ENCODE results near the gene ODAD2. TPM values are rescaled to one million over a fixed set of nuclear protein-coding genes. Genes with fewer than 3 reads are reported as not detected.

The ODAD2 gene
- total and polyA plus RNA-seq, 2 of the 8 experiments (the other 6 are each of a cell fraction or from before 2014, with no cell fraction given), result 0.95 to 4.3 TPM

DNA sequence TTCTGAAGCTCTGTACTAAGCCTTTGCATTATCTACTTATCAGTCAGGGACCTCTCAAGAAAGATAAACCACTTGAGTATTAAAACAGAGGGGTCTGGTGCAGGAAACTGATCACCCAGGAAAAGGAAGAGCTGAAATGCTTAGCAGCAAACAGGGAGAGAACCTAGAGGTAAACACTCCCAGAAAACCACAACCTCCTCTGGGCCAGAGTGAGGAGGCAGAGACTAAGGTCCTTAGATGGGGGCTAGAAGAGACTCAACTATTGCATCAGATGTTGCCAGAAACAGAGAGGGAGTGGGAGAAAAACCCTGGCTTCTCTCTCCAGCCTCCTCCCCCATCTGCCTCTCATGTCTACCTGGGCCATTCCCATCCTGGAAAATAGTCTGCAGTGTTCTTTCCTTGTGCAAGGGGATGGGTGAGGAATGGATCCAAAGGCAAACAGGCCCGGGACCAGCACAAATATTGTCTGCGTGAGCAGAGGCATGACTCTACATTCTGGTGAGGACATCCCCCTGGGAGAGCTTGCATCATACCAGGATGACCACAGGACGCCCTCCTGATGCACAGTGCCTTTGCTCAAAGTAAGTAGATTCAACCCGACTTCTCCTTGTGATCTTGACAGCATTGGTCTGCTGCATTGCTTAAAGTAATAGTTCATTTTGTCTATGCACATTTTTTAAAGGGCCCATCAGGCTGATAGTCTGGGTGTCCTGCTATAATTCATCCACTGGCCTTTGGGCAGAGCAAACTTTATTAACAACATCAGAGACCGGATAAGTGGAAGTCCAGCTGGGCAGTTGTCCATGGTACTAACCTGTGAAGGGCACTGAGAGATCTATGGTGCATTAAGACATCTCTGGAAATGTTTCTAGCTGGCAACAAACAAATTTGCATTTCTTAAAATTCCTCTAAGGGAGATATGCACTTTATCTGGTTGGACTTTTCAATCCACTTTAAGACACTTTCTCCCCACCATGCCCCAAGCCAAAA is 22.4 kb upstream of the ODAD2 start:
- TF ChIP-seq, protein P1, sequence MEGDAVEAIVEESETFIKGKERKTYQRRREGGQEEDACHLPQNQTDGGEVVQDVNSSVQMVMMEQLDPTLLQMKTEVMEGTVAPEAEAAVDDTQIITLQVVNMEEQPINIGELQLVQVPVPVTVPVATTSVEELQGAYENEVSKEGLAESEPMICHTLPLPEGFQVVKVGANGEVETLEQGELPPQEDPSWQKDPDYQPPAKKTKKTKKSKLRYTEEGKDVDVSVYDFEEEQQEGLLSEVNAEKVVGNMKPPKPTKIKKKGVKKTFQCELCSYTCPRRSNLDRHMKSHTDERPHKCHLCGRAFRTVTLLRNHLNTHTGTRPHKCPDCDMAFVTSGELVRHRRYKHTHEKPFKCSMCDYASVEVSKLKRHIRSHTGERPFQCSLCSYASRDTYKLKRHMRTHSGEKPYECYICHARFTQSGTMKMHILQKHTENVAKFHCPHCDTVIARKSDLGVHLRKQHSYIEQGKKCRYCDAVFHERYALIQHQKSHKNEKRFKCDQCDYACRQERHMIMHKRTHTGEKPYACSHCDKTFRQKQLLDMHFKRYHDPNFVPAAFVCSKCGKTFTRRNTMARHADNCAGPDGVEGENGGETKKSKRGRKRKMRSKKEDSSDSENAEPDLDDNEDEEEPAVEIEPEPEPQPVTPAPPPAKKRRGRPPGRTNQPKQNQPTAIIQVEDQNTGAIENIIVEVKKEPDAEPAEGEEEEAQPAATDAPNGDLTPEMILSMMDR (IDR thresholded peaks at IDR 0.05; ENCODE audit: control extremely low read depth in 1 of 3, insufficient read depth in 1 of 3, low read depth in 1 of 3, low read length in 3 of 3), result no peak
- TF ChIP-seq RNF2 (IDR thresholded peaks at IDR 0.05; ENCODE audit: borderline replicate concordance, low read depth, low read length, missing control alignments, poor library complexity, severe bottlenecking) (no peak), CTBP2 (IDR thresholded peaks at IDR 0.05; ENCODE audit: borderline replicate concordance, insufficient read depth, insufficient read length, low read length) (no peak), SRF (IDR thresholded peaks at IDR 0.05; ENCODE audit: low read depth, low read length) (no peak), POLR2AphosphoS5 (IDR thresholded peaks at IDR 0.05; ENCODE audit: low read depth, low read length) (no peak)
- Histone ChIP-seq H2BK120ac (replicated peaks; ENCODE audit: low read depth, low read length) (no peak overlapping the region), H3K18ac (ENCODE audit: extremely low read depth, low read length) (no peak overlapping the region), H3K27ac (ENCODE audit: low read depth, low read length) (no peak overlapping the region), H3K4me3 (ENCODE audit: extremely low read depth in 1 of 4, insufficient read depth in 2 of 4, low read depth in 3 of 4, low read length in 4 of 4) (no peak overlapping the region), H2BK20ac (ENCODE audit: low read length) (no peak overlapping the region), H3K23me2 (ENCODE audit: low read depth, low read length) (no peaks in the 10 kb centered on the region), H4K8ac (ENCODE audit: extremely low read depth, insufficient read depth, low read length) (no peak overlapping the region), H3K56ac (replicated peaks; ENCODE audit: insufficient read length, low read depth, low read length) (no peak overlapping the region), H2AK5ac (ENCODE audit: low read depth, low read length) (no peak overlapping the region), H2AFZ (ENCODE audit: low read length) (no peak overlapping the region), H3K36me3 (ENCODE audit: control insufficient read depth in 2 of 4, insufficient read depth in 4 of 4, low read length in 3 of 4) (no peaks in the 10 kb centered on the region), H2BK15ac (ENCODE audit: low read length) (no peak overlapping the region), H3K14ac (ENCODE audit: insufficient read length) (no peak overlapping the region), H3K27me3 (replicated peaks in 1 of 4; ENCODE audit: control insufficient read depth in 3 of 4, extremely low read depth in 1 of 4, insufficient read depth in 3 of 4, low read length in 3 of 4) (no peaks in the 10 kb centered on the region), H4K20me1 (replicated peaks in 1 of 2; ENCODE audit: control insufficient read depth in 1 of 2, insufficient read depth in 2 of 2, low read length in 2 of 2) (no peaks in the 10 kb centered on the region), H3K9me3 (ENCODE audit: insufficient read depth in 2 of 2, low read depth in 1 of 2, low read length in 1 of 2) (no peaks in the 10 kb centered on the region), H3K4me1 (replicated peaks in 1 of 4; ENCODE audit: control insufficient read depth in 3 of 4, insufficient read depth in 4 of 4, low read length in 3 of 4) (no peaks in the 10 kb centered on the region), H2BK5ac (ENCODE audit: low read depth, low read length) (no peak overlapping the region), H3K9ac (replicated peaks in 1 of 4; ENCODE audit: extremely low read depth in 1 of 4, low read depth in 3 of 4, low read length in 3 of 4) (no peak overlapping the region), H3K79me1 (ENCODE audit: low read depth, low read length) (no peaks in the 10 kb centered on the region), H2BK12ac (ENCODE audit: low read depth, low read length) (no peak overlapping the region), H3K23ac (ENCODE audit: insufficient read length) (no peak overlapping the region), H3K79me2 (ENCODE audit: control insufficient read depth in 1 of 2, insufficient read depth in 2 of 2, low read length in 2 of 2) (no peaks in the 10 kb centered on the region), H4K91ac (replicated peaks; ENCODE audit: insufficient read length, low read length) (no peak overlapping the region), H4K5ac (ENCODE audit: insufficient read length, low read depth, low read length) (no peak overlapping the region), H3K4me2 (ENCODE audit: insufficient read depth in 1 of 2, low read depth in 2 of 2, low read length in 2 of 2) (no peak overlapping the region), H3K4ac (replicated peaks; ENCODE audit: insufficient read length, low read depth, low read length) (no peak overlapping the region)
- WGBS, 2 experiments (ENCODE audit: extremely low coverage in 1 of 2, insufficient coverage in 1 of 2, insufficient read length in 1 of 2, insufficient replicate concordance in 2 of 2, low coverage in 1 of 2, low lambda C conversion rate in 2 of 2, missing lambda C conversion rate in 1 of 2), result 92% methylated on average over 5 of the region's 5 CpGs; no CpG with 5 or more reads in 1 of the 2 experiments
- CTCF ChIA-PET (ENCODE audit: partially characterized antibody), result no interaction called here
- DNase-seq (ENCODE audit: low read depth in 1 of 2, low spot score in 2 of 2), result no peak
- FAIRE-seq, result no peak
- POLR2A ChIA-PET (ENCODE audit: partially characterized antibody), result no interaction called here

Data from H1 (cell line).